Endothelial cell of umbilical vein (primary cell): Measurements from ENCODE around the gene ATXN1. TPM values are rescaled to one million over a fixed set of nuclear protein-coding genes. Genes with fewer than 3 reads are reported as not detected.

Source experiments
- BruUV-seq: library from RNA; stranded (reverse); fragments of 400-500 nt; replicated peaks from 2 replicates; lab custom pipeline; 2021; lab: Mats Ljungman, UMichigan
- CTCF ChIA-PET: fragments of 300-600, 350-600 bp; sonication (Branson Sonifier 250); formaldehyde crosslinking; loops from one replicate; lab custom pipeline; 2021; ENCODE audit warnings: antibody characterized with exemption, inconsistent platforms; lab: Charles Lee
- POLR2A ChIA-PET: fragments of 300-600, 350-600 bp; sonication (Branson Sonifier 250); formaldehyde crosslinking; loops from one replicate; lab custom pipeline; 2021; ENCODE audit warnings: antibody characterized with exemption, inconsistent platforms; lab: Charles Lee
- DNase-seq: peaks from one replicate; pipeline ENCODE4 v3.0.0-alpha.2; 2011; ENCODE audit warnings: low read depth, low spot score
- FAIRE-seq: peaks from 2 replicates; lab custom pipeline; 2011; peaks lifted over from hg19 to GRCh38; lab: Jason Lieb, UNC
- H2AFZ ChIP-seq: 2 replicates; pipeline ENCODE4 v1.6.0; 2012; ENCODE audit warnings: low read depth, low read length, control low read depth, inconsistent platforms
- H3K27ac ChIP-seq: 2 replicates; pipeline ENCODE4 v1.5.1; 2011; ENCODE audit warnings: low read depth, mild to moderate bottlenecking, control low read depth, low read length, moderate library complexity; ENCODE audit not compliant: insufficient read depth
- H3K27me3 ChIP-seq, 2 experiments: 2 replicates each; pipeline versions ENCODE4 v1.6.0 to v1.6.1; 2011; ENCODE audit warnings: low read length in 2 of 2, mixed read lengths in 1 of 2; ENCODE audit not compliant: control insufficient read depth in 2 of 2, insufficient read depth in 2 of 2
- H3K36me3 ChIP-seq, 2 experiments: 2 replicates in 1 of 2; 3 replicates in 1 of 2; pipeline ENCODE4 v1.5.1; 2011; ENCODE audit warnings: low read length in 2 of 2, mild to moderate bottlenecking in 1 of 2, moderate library complexity in 1 of 2; ENCODE audit not compliant: control insufficient read depth in 2 of 2, insufficient read depth in 2 of 2; ENCODE audit errors: extremely low read depth in 1 of 2
- H3K4me1 ChIP-seq: 3 replicates; pipeline ENCODE4 v1.5.1; 2011; ENCODE audit warnings: mild to moderate bottlenecking, low read length; ENCODE audit not compliant: control insufficient read depth, insufficient read depth; ENCODE audit errors: extremely low read depth
- H3K4me2 ChIP-seq: 2 replicates; pipeline ENCODE4 v1.6.1; 2011; ENCODE audit warnings: low read length, control low read depth, mixed read lengths; ENCODE audit not compliant: insufficient read depth
- H3K4me3 ChIP-seq, 3 experiments: fragments of 200-600 bp in 1 of 3; sonication (generic), shearing (Covaris generic) in 1 of 3; replicated peaks in 1 of 3; 2 replicates each; pipeline ENCODE4 v1.5.1; 2011 to 2016; ENCODE audit warnings: control low read depth in 3 of 3, low read length in 3 of 3, mild to moderate bottlenecking in 2 of 3, inconsistent platforms in 1 of 3, low read depth in 1 of 3, moderate library complexity in 1 of 3; ENCODE audit not compliant: insufficient read depth in 1 of 3
- H3K79me2 ChIP-seq: 2 replicates; pipeline ENCODE4 v1.6.0; 2012; ENCODE audit warnings: low read length, inconsistent platforms; ENCODE audit not compliant: control insufficient read depth, insufficient read depth
- H3K9ac ChIP-seq: replicated peaks from 2 replicates; pipeline ENCODE3; 2011; ENCODE audit warnings: low read length, control low read depth; ENCODE audit not compliant: insufficient read depth; ENCODE audit errors: extremely low read depth
- H3K9me1 ChIP-seq: replicated peaks from 3 replicates; pipeline ENCODE4 v1.6.0; 2011; ENCODE audit warnings: mild to moderate bottlenecking, low read length; ENCODE audit not compliant: control insufficient read depth, insufficient read depth; ENCODE audit errors: extremely low read depth
- H3K9me3 ChIP-seq: replicated peaks from 2 replicates; pipeline ENCODE4 v1.5.1; 2012; ENCODE audit warnings: low read length, inconsistent platforms; ENCODE audit not compliant: control insufficient read depth, insufficient read depth
- H4K20me1 ChIP-seq: replicated peaks from 2 replicates; pipeline ENCODE3; 2011; ENCODE audit warnings: mild to moderate bottlenecking, low read length; ENCODE audit not compliant: control insufficient read depth, insufficient read depth; ENCODE audit errors: extremely low read depth
- EZH2 ChIP-seq: IDR thresholded peaks from 2 replicates; pipeline ENCODE4 v1.6.1; 2012; ENCODE audit warnings: borderline replicate concordance, low read depth, mild to moderate bottlenecking, moderate library complexity, low read length, inconsistent platforms; ENCODE audit not compliant: severe bottlenecking
- FOS ChIP-seq: IDR thresholded peaks from 2 replicates; pipeline ENCODE4 v1.6.1; 2011; ENCODE audit warnings: mild to moderate bottlenecking, low read length, moderate library complexity, borderline replicate concordance; ENCODE audit not compliant: insufficient read depth
- GATA2 ChIP-seq: IDR thresholded peaks from 2 replicates; pipeline ENCODE4 v1.7.0; 2011; ENCODE audit warnings: low read depth, mild to moderate bottlenecking, moderate library complexity, mixed read lengths, low read length; ENCODE audit not compliant: insufficient read length, insufficient read depth
- JUN ChIP-seq: IDR thresholded peaks from 2 replicates; pipeline ENCODE4 v1.6.1; 2011; ENCODE audit warnings: borderline replicate concordance, low read depth; ENCODE audit not compliant: insufficient read length, insufficient read depth
- MYC ChIP-seq: IDR thresholded peaks from one replicate; pipeline ENCODE4 v1.6.1; 2011; ENCODE audit warnings: mild to moderate bottlenecking, low read depth, low read length
- POLR2A ChIP-seq: IDR thresholded peaks from 2 replicates; pipeline ENCODE4 v1.6.1; 2012; ENCODE audit warnings: low read depth, mild to moderate bottlenecking, control low read depth, low read length
- POLR2AphosphoS5 ChIP-seq: IDR thresholded peaks from 2 replicates; pipeline ENCODE4 v1.6.1; 2012; ENCODE audit warnings: low read depth, mild to moderate bottlenecking, control low read depth, low read length, moderate library complexity; ENCODE audit not compliant: insufficient read depth
- dilution Hi-C: fragments of 300-500 bp; cut with MboI; formaldehyde crosslinking; loops from one replicate; pipeline ENCODE4 v1.15.0; 2019; ENCODE audit warnings: low sequenced_read_pairs; ENCODE audit not compliant: extremely low pct_ligation_motif_present
- intact Hi-C: fragments of 100-400 bp; cut with micrococcal nuclease; formaldehyde crosslinking; loops from one replicate; pipeline ENCODE4 v1.10.0; 2022
- polyA plus RNA-seq, 4 experiments: library from polyadenylated mRNA; depleted of rRNA in 3 of 4; stranded (reverse) in 3 of 4; unstranded in 1 of 4; fragments of >200 nt; gene quantifications; 2 replicates each; pipeline versions ENCODE4 v1.2.1 to v1.2.3, GENCODE V29; 2011 to 2012; ENCODE audit warnings: missing spikeins in 1 of 4
- total RNA-seq: library from RNA; stranded (reverse); gene quantifications from 2 replicates; pipeline ENCODE4 v1.2.3, GENCODE V29; 2021
- TF ChIP-seq, protein P1 (sequence below), 2 donors: IDR thresholded peaks; 1 replicate in 1 of 2; 2 replicates in 1 of 2; pipeline ENCODE4 v1.5.1; 2011; ENCODE audit warnings: low read length in 2 of 2, mild to moderate bottlenecking in 2 of 2, moderate library complexity in 2 of 2, control low read depth in 1 of 2, inconsistent platforms in 1 of 2, low read depth in 1 of 2; ENCODE audit not compliant: insufficient read depth in 1 of 2; ENCODE audit errors: extremely low read depth in 1 of 2
- TF ChIP-seq, protein P2 (sequence below): IDR thresholded peaks from 2 replicates; pipeline ENCODE4 v1.6.1; 2011; ENCODE audit not compliant: insufficient read depth, insufficient read length

Gene ATXN1
- total and polyA plus RNA-seq, 2 donors (not counting 3 experiments of a cell fraction or from before 2014, with no cell fraction given): 16.4 to 33.0 TPM

DNA sequence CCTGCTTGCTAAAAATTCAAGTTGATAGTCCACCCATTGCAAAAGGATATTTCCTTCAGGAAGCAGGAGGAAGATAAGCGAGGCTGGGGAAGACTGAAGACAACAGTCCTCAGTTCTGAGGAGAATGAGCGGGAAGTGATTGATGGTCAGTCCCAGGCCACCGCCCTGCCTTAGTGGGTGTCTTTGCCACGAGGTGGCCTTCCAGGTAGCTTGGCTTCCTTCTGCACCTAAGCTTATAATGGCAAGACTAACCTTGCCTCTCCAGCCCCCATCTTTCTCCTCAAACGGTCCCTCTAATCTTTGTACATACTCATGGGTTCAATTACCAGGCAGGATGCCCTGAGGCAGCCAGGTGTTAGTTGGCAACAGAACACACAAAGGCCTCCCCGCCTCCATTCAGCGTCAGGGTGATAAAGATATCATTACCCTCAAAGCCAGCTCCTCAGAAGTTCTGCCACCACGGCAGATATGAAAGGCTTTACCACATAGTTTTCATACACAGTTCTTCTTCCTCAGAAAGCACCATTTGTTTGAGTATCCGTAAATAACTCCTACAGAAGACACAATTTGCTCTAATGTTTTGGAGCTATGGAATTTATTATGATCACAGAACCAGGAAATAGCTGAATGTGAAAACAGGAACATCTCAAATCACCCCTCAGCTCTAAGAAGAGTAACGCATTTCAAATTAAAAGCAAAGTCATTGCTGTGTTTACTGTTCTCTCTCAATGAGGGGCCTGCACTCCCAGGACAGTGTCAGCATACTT, 249.4 kb downstream of the ATXN1 start:
- DNase-seq (peak; percentile 50), FAIRE-seq (peak; percentile 35)
- H3K27me3 ChIP-seq: no peaks in the 10 kb centered on the region
- H3K4me2 ChIP-seq: no peak overlapping the region
- no peaks in the 10 kb centered on the region for H3K36me3 ChIP-seq
- no peak overlapping the region for H3K9ac ChIP-seq
- no peaks in the 10 kb centered on the region for H4K20me1 ChIP-seq
- dilution Hi-C loops (no loop called here), intact Hi-C loops (loop anchor here (1.0 to 5.0 kb wide), 7 partner anchors 155 to 575 kb away; no protein-coding TSS in a partner anchor)
- no peaks in the 10 kb centered on the region for H3K79me2 ChIP-seq
- peaks cover 6% of the 10 kb centered on the region for H3K4me1 ChIP-seq
- CTCF ChIA-PET: interaction anchor here (0.7 to 10.1 kb wide), 28 partner anchors 10 to 579 kb away, joined by 3 to 234 read pairs (median 5); partner anchors contain the start of gene ATXN1
- POLR2A ChIA-PET: no interaction called here
- H3K9me3 ChIP-seq: no peaks in the 10 kb centered on the region
- H2AFZ ChIP-seq: no peak overlapping the region
- no peak overlapping the region for H3K4me3 ChIP-seq
- no TSS peak for BruUV-seq
- no peak for TF ChIP-seq EZH2
- TF ChIP-seq POLR2AphosphoS5: no peak
- TF ChIP-seq FOS: no peak
- no peak for TF ChIP-seq MYC
- TF ChIP-seq POLR2A: no peak
- no peak for TF ChIP-seq JUN
- TF ChIP-seq GATA2: no peak
- TF ChIP-seq, protein P1, sequence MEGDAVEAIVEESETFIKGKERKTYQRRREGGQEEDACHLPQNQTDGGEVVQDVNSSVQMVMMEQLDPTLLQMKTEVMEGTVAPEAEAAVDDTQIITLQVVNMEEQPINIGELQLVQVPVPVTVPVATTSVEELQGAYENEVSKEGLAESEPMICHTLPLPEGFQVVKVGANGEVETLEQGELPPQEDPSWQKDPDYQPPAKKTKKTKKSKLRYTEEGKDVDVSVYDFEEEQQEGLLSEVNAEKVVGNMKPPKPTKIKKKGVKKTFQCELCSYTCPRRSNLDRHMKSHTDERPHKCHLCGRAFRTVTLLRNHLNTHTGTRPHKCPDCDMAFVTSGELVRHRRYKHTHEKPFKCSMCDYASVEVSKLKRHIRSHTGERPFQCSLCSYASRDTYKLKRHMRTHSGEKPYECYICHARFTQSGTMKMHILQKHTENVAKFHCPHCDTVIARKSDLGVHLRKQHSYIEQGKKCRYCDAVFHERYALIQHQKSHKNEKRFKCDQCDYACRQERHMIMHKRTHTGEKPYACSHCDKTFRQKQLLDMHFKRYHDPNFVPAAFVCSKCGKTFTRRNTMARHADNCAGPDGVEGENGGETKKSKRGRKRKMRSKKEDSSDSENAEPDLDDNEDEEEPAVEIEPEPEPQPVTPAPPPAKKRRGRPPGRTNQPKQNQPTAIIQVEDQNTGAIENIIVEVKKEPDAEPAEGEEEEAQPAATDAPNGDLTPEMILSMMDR (IDR thresholded peaks at IDR 0.05; ENCODE audit: extremely low read depth in 1 of 2, insufficient read depth in 1 of 2, low read depth in 1 of 2, low read length in 2 of 2): no peak
- TF ChIP-seq, protein P2, sequence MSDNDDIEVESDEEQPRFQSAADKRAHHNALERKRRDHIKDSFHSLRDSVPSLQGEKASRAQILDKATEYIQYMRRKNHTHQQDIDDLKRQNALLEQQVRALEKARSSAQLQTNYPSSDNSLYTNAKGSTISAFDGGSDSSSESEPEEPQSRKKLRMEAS: no peak
- H3K9me1 ChIP-seq: no peaks in the 10 kb centered on the region
- no peak overlapping the region for H3K27ac ChIP-seq
